ENCODE results near the gene MFSD2B. TPM values are rescaled to one million over a fixed set of nuclear protein-coding genes. Genes with fewer than 3 reads are reported as not detected.
A peak's percentile ranks its signal among the peaks of the same experiment; 100 is the strongest.

MFSD2B gene
- total and polyA plus RNA-seq, 2 donors: 0.22 to 0.85 TPM

- WGBS: 4% methylated on average over 47 of the region's 47 CpGs
- peak overlapping the region; percentile 52 for H3K27ac ChIP-seq (ENCODE audit: low read depth)
- DNase-seq (ENCODE audit: extremely low spot score): no peak
Measured at GRCh38 chr2:24050041-24050979, 40.4 kb downstream of the MFSD2B start.

GRCh38 chr2:24051833-24052232 is 41.9 kb downstream of the MFSD2B start:
- no peak overlapping the region for H3K4me3 ChIP-seq (ENCODE audit: low read depth, low read length)
- no peak for DNase-seq (ENCODE audit: extremely low spot score)
- no peak overlapping the region for H3K27ac ChIP-seq (ENCODE audit: low read depth)
- H3K36me3 ChIP-seq (ENCODE audit: insufficient read depth): no peaks in the 10 kb centered on the region
- WGBS: 82% methylated on average over 8 of the region's 8 CpGs
- peaks cover 4% of the 10 kb centered on the region for H3K4me1 ChIP-seq (ENCODE audit: insufficient read depth)

More at GRCh38 chr2:24050041-24050979, 40.4 kb downstream of the MFSD2B start:
- H3K36me3 ChIP-seq (ENCODE audit: insufficient read depth): no peaks in the 10 kb centered on the region
- H3K4me1 ChIP-seq (ENCODE audit: insufficient read depth): peaks cover 4% of the 10 kb centered on the region
- H3K4me3 ChIP-seq (ENCODE audit: low read depth, low read length): peak overlapping the region; percentile 89

- no peak overlapping the region for H3K27ac ChIP-seq (ENCODE audit: low read depth)
- H3K36me3 ChIP-seq (ENCODE audit: insufficient read depth): no peaks in the 10 kb centered on the region
- DNase-seq (ENCODE audit: extremely low spot score): no peak
- 94% methylated on average over 1 of the region's 1 CpG for whole genome bisulfite sequencing
- H3K4me3 ChIP-seq (ENCODE audit: low read depth, low read length): no peak overlapping the region
- peaks cover 4% of the 10 kb centered on the region for H3K4me1 ChIP-seq (ENCODE audit: insufficient read depth)
Measured at GRCh38 chr2:24052951-24053350, 43.1 kb downstream of the MFSD2B start.

- no peak overlapping the region for H3K27ac ChIP-seq (ENCODE audit: low read depth)
- H3K4me3 ChIP-seq (ENCODE audit: low read depth, low read length): no peak overlapping the region
- no peaks in the 10 kb centered on the region for H3K36me3 ChIP-seq (ENCODE audit: insufficient read depth)
- no peak for DNase-seq (ENCODE audit: extremely low spot score)
- peaks cover 2% of the 10 kb centered on the region for H3K4me1 ChIP-seq (ENCODE audit: insufficient read depth)
- WGBS: 81% methylated on average over 8 of the region's 8 CpGs
Measured at GRCh38 chr2:24054366-24055010, 44.6 kb downstream of the MFSD2B start.

- Histone ChIP-seq H3K36me3 (ENCODE audit: insufficient read depth) (no peaks in the 10 kb centered on the region), H3K27ac (ENCODE audit: low read depth) (no peak overlapping the region), H3K4me3 (ENCODE audit: low read depth, low read length) (no peak overlapping the region), H3K4me1 (ENCODE audit: insufficient read depth) (no peaks in the 10 kb centered on the region)
- DNase-seq (ENCODE audit: extremely low spot score): no peak
- WGBS: 82% methylated on average over 6 of the region's 6 CpGs
Measured at GRCh38 chr2:24055750-24056149, 45.9 kb downstream of the MFSD2B start.

- no peaks in the 10 kb centered on the region for H3K36me3 ChIP-seq (ENCODE audit: insufficient read depth)
- 86% methylated on average over 4 of the region's 4 CpGs for WGBS
Measured at GRCh38 chr2:24058564-24059271, 48.8 kb downstream of the MFSD2B start.

DNA sequence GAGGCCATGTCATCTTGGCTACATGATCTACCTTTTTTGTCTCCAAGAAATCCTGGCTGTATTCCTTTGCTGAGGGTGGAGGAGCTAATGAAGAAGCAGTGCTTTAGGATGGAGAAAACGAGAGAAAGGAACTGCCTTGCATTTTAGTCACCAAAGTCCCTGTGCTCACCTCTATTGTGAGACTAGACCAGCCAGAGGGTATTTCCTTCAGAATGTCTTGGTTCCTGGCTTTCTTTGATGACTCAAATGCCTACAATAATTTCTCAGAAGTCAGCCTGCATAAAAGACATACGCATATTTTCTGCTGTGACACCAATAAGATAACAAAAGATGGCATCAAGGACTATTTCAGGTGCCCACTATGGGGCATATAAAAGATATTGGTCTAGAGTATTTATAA is 55.5 kb downstream of the MFSD2B start:
- no peak overlapping the region for H3K27ac ChIP-seq (ENCODE audit: low read depth)
- H3K4me3 ChIP-seq (ENCODE audit: low read depth, low read length): no peak overlapping the region
- WGBS: 81% methylated on average over 2 of the region's 2 CpGs
- H3K4me1 ChIP-seq (ENCODE audit: insufficient read depth): no peaks in the 10 kb centered on the region
- peaks cover 5% of the 10 kb centered on the region for H3K36me3 ChIP-seq (ENCODE audit: insufficient read depth)
- DNase-seq (ENCODE audit: extremely low spot score): no peak

More at GRCh38 chr2:24058564-24059271, 48.8 kb downstream of the MFSD2B start:
- no peak for DNase-seq (ENCODE audit: extremely low spot score)
- Histone ChIP-seq H3K4me3 (ENCODE audit: low read depth, low read length) (no peak overlapping the region), H3K4me1 (ENCODE audit: insufficient read depth) (no peaks in the 10 kb centered on the region), H3K27ac (ENCODE audit: low read depth) (no peak overlapping the region)

GRCh38 chr2:24072259-24072658 is 62.4 kb downstream of the MFSD2B start:
- Histone ChIP-seq H3K27ac (ENCODE audit: low read depth) (no peak overlapping the region), H3K4me3 (ENCODE audit: low read depth, low read length) (no peak overlapping the region), H3K4me1 (ENCODE audit: insufficient read depth) (no peaks in the 10 kb centered on the region), H3K36me3 (ENCODE audit: insufficient read depth) (peaks cover 1% of the 10 kb centered on the region)
- WGBS: 84% methylated on average over 4 of the region's 4 CpGs
- DNase-seq (ENCODE audit: extremely low spot score): no peak

GRCh38 chr2:24073816-24074215 is 63.9 kb downstream of the MFSD2B start:
- DNase-seq (ENCODE audit: extremely low spot score): no peak
- H3K27ac ChIP-seq (ENCODE audit: low read depth): no peak overlapping the region
- H3K4me3 ChIP-seq (ENCODE audit: low read depth, low read length): no peak overlapping the region
- no peaks in the 10 kb centered on the region for H3K36me3 ChIP-seq (ENCODE audit: insufficient read depth)
- WGBS: 93% methylated on average over 6 of the region's 6 CpGs
- no peaks in the 10 kb centered on the region for H3K4me1 ChIP-seq (ENCODE audit: insufficient read depth)

GRCh38 chr2:24075259-24075658 is 65.4 kb downstream of the MFSD2B start:
- no peaks in the 10 kb centered on the region for H3K4me1 ChIP-seq (ENCODE audit: insufficient read depth)
- H3K27ac ChIP-seq (ENCODE audit: low read depth): no peak overlapping the region
- no peaks in the 10 kb centered on the region for H3K36me3 ChIP-seq (ENCODE audit: insufficient read depth)
- peak overlapping the region; percentile 72 for H3K4me3 ChIP-seq (ENCODE audit: low read depth, low read length)
- 57% methylated on average over 5 of the region's 5 CpGs for WGBS
- no peak for DNase-seq (ENCODE audit: extremely low spot score)

Small RNAs within 50 kb of the gene (small RNA-seq; reads per million reads assigned to genes)
- gene RN7SL610P: not detected
- gene RNU6-370P: not detected

Other genes with a start within 250 kb of the MFSD2B start
- gene ATAD2B, start 83.0 kb upstream of the MFSD2B start, total RNA-seq: 75.6 TPM
- gene ATAD2B, start 83.0 kb upstream of the MFSD2B start, polyA plus RNA-seq: 5.1 TPM
- gene UBXN2A, start 69.6 kb upstream of the MFSD2B start, total RNA-seq: 33.6 TPM
- 8.6 TPM for gene UBXN2A, start 69.6 kb upstream of the MFSD2B start, polyA plus RNA-seq
- 13.1 TPM for gene WDCP, start 37.3 kb downstream of the MFSD2B start, total RNA-seq
- gene WDCP, start 37.3 kb downstream of the MFSD2B start, polyA plus RNA-seq: 4.9 TPM
- gene FKBP1B, start 39.7 kb downstream of the MFSD2B start, total RNA-seq: 5.1 TPM
- 10.5 TPM for gene FKBP1B, start 39.7 kb downstream of the MFSD2B start, polyA plus RNA-seq
- 139 TPM for gene SF3B6, start 66.2 kb downstream of the MFSD2B start, total RNA-seq
- gene SF3B6, start 66.2 kb downstream of the MFSD2B start, polyA plus RNA-seq: 121 TPM
- gene TP53I3, start 74.7 kb downstream of the MFSD2B start, total RNA-seq: 28.6 TPM
- 16.9 TPM for gene TP53I3, start 74.7 kb downstream of the MFSD2B start, polyA plus RNA-seq
- 1.4 TPM for gene PFN4, start 113.2 kb downstream of the MFSD2B start, total RNA-seq
- gene PFN4, start 113.2 kb downstream of the MFSD2B start, polyA plus RNA-seq: 0.58 TPM
- gene FAM228B, start 113.4 kb downstream of the MFSD2B start, total RNA-seq: 61.8 TPM
- gene FAM228B, start 113.4 kb downstream of the MFSD2B start, polyA plus RNA-seq: 13.8 TPM
- 1.0 TPM for gene FAM228A, start 165.0 kb downstream of the MFSD2B start, total RNA-seq
- 0.70 TPM for gene FAM228A, start 165.0 kb downstream of the MFSD2B start, polyA plus RNA-seq

All from urinary bladder (tissue), 4 donors.